KMS-11 (cell line): Measurements from ENCODE around the gene SUPT3H.
A peak's percentile ranks its signal among the peaks of the same experiment; 100 is the strongest.

Experiments
- H2AFZ ChIP-seq: fragments of 200-600 bp; sonication (generic); 2 replicates; pipeline ENCODE4 v1.6.1; 2016; ENCODE audit warnings: antibody characterized with exemption, mixed run types, low read depth
- H3K27ac ChIP-seq: fragments of 200-600 bp; sonication (generic); 2 replicates; pipeline ENCODE4 v1.6.1; 2016; ENCODE audit warnings: mild to moderate bottlenecking, mixed run types
- H3K27me3 ChIP-seq: fragments of 200-600 bp; sonication (generic); 2 replicates; pipeline ENCODE4 v1.6.1; 2017; ENCODE audit warnings: mild to moderate bottlenecking, low read depth, mixed run types, moderate library complexity; ENCODE audit not compliant: insufficient read depth
- H3K36me3 ChIP-seq: fragments of 200-600 bp; sonication (generic); 2 replicates; pipeline ENCODE4 v1.6.1; 2017; ENCODE audit warnings: mild to moderate bottlenecking, mixed run types; ENCODE audit not compliant: insufficient read depth
- H3K4me1 ChIP-seq: fragments of 200-600 bp; sonication (generic); 2 replicates; pipeline ENCODE4 v1.6.1; 2016; ENCODE audit warnings: mild to moderate bottlenecking, low read depth, mixed run types; ENCODE audit not compliant: poor library complexity, severe bottlenecking
- H3K4me2 ChIP-seq: fragments of 200-600 bp; sonication (generic); 2 replicates; pipeline ENCODE4 v1.7.0; 2016; ENCODE audit warnings: mild to moderate bottlenecking, mixed run types
- H3K4me3 ChIP-seq: fragments of 200-600 bp; sonication (generic); IDR thresholded peaks from 2 replicates; pipeline ENCODE4 v1.6.1; 2017; ENCODE audit warnings: low read depth, low read length, mixed read lengths; ENCODE audit not compliant: insufficient read depth
- H3K79me2 ChIP-seq: fragments of 200-600 bp; sonication (generic); 2 replicates; pipeline ENCODE4 v1.6.1; 2016; ENCODE audit warnings: low read depth, mixed run types; ENCODE audit not compliant: insufficient read depth
- H3K9ac ChIP-seq: fragments of 200-600 bp; sonication (generic); 2 replicates; pipeline ENCODE4 v1.6.1; 2016; ENCODE audit warnings: mild to moderate bottlenecking, mixed run types
- H4K20me1 ChIP-seq: fragments of 200-600 bp; sonication (generic); 2 replicates; pipeline ENCODE4 v1.6.1; 2016; ENCODE audit warnings: mild to moderate bottlenecking, mixed run types; ENCODE audit not compliant: insufficient read depth
- TF ChIP-seq, protein P1 (sequence below): fragments of 200-600 bp; sonication (generic); conservative IDR thresholded peaks from 2 replicates; pipeline ENCODE4 v1.6.1; 2017; ENCODE audit warnings: low read depth, mild to moderate bottlenecking, antibody characterized with exemption, low read length, moderate library complexity, mixed read lengths

Gene SUPT3H

DNA sequence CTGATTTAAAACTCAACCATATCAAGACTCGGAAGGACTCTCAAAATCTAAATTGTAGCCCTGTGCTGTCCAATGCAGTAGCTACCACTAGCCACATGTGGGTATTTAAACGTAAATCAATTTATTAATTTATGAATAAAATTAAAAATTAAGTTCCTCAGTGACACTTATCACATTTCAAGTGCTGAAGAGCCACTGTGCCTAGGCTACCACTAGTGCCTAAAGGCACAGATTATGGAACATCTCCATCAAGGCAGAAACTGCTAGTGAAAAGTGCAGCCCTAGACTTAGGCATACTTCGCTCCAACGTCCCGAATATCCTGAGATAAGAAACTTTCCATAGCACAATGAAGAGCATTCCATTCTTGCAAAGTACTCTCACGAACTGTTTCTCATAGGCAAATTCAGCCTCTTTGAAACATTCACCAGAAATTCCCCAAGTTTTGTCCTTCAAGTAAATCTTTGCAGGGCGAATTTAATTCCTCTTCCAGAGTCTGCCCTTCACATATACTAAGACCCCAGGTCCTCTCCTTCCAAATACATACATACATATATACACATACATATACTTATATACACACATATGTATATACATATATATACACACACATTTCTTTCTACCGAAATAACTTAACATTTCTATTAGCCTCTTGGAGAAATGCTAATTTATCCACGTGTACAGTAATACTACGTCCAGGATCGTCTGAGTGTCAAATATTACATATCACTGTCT lies 1.3 kb downstream of the SUPT3H start:
- peak overlapping the region; percentile 66 for H2AFZ ChIP-seq
- H3K27ac ChIP-seq, result peak overlapping the region; percentile 96
- H3K9ac ChIP-seq, result peak overlapping the region; percentile 96
- peaks cover 27% of the 10 kb centered on the region for H3K4me1 ChIP-seq
- no peaks in the 10 kb centered on the region for H4K20me1 ChIP-seq
- no peaks in the 10 kb centered on the region for H3K36me3 ChIP-seq
- no peaks in the 10 kb centered on the region for H3K27me3 ChIP-seq
- TF ChIP-seq, protein P1, sequence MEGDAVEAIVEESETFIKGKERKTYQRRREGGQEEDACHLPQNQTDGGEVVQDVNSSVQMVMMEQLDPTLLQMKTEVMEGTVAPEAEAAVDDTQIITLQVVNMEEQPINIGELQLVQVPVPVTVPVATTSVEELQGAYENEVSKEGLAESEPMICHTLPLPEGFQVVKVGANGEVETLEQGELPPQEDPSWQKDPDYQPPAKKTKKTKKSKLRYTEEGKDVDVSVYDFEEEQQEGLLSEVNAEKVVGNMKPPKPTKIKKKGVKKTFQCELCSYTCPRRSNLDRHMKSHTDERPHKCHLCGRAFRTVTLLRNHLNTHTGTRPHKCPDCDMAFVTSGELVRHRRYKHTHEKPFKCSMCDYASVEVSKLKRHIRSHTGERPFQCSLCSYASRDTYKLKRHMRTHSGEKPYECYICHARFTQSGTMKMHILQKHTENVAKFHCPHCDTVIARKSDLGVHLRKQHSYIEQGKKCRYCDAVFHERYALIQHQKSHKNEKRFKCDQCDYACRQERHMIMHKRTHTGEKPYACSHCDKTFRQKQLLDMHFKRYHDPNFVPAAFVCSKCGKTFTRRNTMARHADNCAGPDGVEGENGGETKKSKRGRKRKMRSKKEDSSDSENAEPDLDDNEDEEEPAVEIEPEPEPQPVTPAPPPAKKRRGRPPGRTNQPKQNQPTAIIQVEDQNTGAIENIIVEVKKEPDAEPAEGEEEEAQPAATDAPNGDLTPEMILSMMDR, result no peak
- peak overlapping the region; percentile 79 for H3K4me2 ChIP-seq
- H3K4me3 ChIP-seq, result no peak overlapping the region
- H3K79me2 ChIP-seq, result peaks cover 26% of the 10 kb centered on the region; the same call in 1 of the 2 replicates

DNA sequence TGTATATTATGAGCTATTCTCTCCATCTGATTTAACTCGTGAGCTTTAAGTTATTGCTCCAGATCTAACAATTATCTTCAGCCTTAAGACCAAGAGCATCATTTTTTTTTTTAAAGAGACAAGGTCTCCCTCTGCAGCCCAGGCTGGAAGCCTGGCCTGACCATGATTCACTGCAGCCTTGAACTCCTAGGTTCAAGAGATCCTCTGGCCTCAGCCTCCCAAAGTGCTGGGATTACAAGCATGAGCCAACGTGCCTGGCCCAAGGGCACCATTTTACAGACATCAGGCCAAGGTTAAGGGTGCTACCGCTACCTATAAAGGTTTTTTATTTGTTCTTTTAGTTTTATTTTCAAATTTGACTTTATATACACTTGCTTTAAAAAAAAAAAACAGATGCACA lies 2.3 kb downstream of the SUPT3H start:
- Histone ChIP-seq H2AFZ (no peak overlapping the region), H3K36me3 (no peaks in the 10 kb centered on the region), H3K27me3 (no peaks in the 10 kb centered on the region), H3K9ac (no peak overlapping the region), H3K27ac (no peak overlapping the region), H3K79me2 (peaks cover 26% of the 10 kb centered on the region; the same call in 1 of the 2 replicates), H3K4me1 (peaks cover 27% of the 10 kb centered on the region), H3K4me3 (no peak overlapping the region), H3K4me2 (peak overlapping the region; percentile 79), H4K20me1 (no peaks in the 10 kb centered on the region)
- TF ChIP-seq, protein P1, result no peak

DNA sequence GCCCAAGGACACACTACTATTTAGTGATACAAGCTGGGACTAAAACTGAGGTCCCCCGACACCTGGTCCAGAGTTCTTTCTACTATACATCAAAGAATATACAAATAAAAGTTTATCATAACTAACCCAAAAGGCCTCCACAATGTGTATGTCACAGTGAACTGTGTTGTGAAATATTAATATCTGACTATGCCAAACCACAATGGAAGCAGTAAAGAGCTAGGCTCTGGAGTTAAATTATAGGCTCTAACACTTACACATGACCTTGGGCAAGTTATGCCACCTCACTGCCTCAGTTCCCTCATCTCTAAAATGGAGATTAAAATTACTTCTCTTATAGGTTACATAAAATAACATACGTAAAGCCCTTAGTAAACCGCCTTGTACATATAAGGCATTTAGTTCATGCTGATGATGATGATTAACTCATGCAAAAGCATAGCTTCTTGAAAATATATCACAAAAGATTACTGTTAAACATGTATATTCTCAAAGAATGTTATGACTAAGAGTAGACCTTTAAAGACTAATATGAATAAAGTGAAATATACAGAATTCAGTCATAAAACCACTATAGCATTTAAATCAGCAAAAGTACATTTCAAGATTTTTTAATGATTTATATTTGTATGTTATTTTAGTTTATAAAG lies 5.7 kb downstream of the SUPT3H start:
- Histone ChIP-seq H3K4me1 (peaks cover 18% of the 10 kb centered on the region), H3K79me2 (peaks cover 18% of the 10 kb centered on the region; the same call in 1 of the 2 replicates), H3K4me2 (no peak overlapping the region), H3K4me3 (no peak overlapping the region), H3K27ac (no peak overlapping the region), H4K20me1 (no peaks in the 10 kb centered on the region), H3K27me3 (no peaks in the 10 kb centered on the region), H3K9ac (no peak overlapping the region), H3K36me3 (no peaks in the 10 kb centered on the region), H2AFZ (no peak overlapping the region)
- TF ChIP-seq, protein P1, result no peak

DNA sequence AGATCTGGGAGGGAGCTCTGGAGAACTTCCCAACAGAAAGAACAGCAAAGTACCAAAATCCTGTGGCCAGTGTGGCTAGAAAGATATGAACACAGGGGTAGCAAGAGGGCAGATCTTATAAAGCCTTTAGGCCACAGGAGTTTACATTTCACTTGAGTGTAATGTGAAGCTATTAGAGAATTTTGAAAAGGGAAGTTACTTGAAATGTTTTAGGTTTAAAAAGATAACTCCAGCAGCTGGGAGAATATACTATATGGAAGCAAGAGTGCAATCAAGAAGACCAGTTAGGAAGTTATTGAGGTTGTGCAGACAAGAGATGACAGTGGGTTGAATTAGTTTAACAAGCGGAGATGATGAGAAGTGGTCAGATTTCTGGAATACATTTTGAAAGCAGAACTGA lies 7.9 kb downstream of the SUPT3H start:
- H3K4me3 ChIP-seq, result no peak overlapping the region
- TF ChIP-seq, protein P1, result no peak
- no peak overlapping the region for H3K4me2 ChIP-seq
- no peak overlapping the region for H3K27ac ChIP-seq
- H3K36me3 ChIP-seq, result no peaks in the 10 kb centered on the region
- H3K79me2 ChIP-seq, result peaks cover 4% of the 10 kb centered on the region; the same call in 1 of the 2 replicates
- H3K27me3 ChIP-seq, result no peaks in the 10 kb centered on the region
- no peak overlapping the region for H2AFZ ChIP-seq
- H3K4me1 ChIP-seq, result peaks cover under 1% of the 10 kb centered on the region
- no peak overlapping the region for H3K9ac ChIP-seq
- no peaks in the 10 kb centered on the region for H4K20me1 ChIP-seq
